ENCODE measurements around the gene KHK.
A peak's percentile ranks its signal among the peaks of the same experiment; 100 is the strongest.

Gene KHK

GRCh38 chr2:27086724-27087593 lies at the start of gene KHK:
Gene KHK, plus strand, starts transcription at chr2:27086772. Its CDS starts 488 bp downstream, at chr2:27087260.
- H2AFZ ChIP-seq (ENCODE audit: low read depth, low read length) = peak within 1 kb of the TSS; percentile 28
- H3K4me3 ChIP-seq (ENCODE audit: low read length) = peak within 1 kb of the TSS; percentile 82
- H3K9ac ChIP-seq (ENCODE audit: low read length) = peak within 1 kb of the TSS; percentile 70
- TF ChIP-seq EZH2phosphoT487 (IDR thresholded peaks at IDR 0.05; ENCODE audit: low read depth) = no peak
- TF ChIP-seq, protein P1, sequence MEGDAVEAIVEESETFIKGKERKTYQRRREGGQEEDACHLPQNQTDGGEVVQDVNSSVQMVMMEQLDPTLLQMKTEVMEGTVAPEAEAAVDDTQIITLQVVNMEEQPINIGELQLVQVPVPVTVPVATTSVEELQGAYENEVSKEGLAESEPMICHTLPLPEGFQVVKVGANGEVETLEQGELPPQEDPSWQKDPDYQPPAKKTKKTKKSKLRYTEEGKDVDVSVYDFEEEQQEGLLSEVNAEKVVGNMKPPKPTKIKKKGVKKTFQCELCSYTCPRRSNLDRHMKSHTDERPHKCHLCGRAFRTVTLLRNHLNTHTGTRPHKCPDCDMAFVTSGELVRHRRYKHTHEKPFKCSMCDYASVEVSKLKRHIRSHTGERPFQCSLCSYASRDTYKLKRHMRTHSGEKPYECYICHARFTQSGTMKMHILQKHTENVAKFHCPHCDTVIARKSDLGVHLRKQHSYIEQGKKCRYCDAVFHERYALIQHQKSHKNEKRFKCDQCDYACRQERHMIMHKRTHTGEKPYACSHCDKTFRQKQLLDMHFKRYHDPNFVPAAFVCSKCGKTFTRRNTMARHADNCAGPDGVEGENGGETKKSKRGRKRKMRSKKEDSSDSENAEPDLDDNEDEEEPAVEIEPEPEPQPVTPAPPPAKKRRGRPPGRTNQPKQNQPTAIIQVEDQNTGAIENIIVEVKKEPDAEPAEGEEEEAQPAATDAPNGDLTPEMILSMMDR (IDR thresholded peaks at IDR 0.05; ENCODE audit: low read depth, low read length) = no peak
- peak within 1 kb of the TSS; percentile 14; the same call in 1 of the 2 replicates for H3K27ac ChIP-seq (ENCODE audit: low read length)
- no peaks in the 10 kb centered on the region for H3K36me3 ChIP-seq (replicated peaks; ENCODE audit: low read depth, low read length)
- no peaks in the 10 kb centered on the region for H3K27me3 ChIP-seq (ENCODE audit: low read depth, low read length)
- no peaks in the 10 kb centered on the region for H4K20me1 ChIP-seq (ENCODE audit: insufficient read depth, low read length)
- H3K9me3 ChIP-seq (ENCODE audit: insufficient read depth, low read length) = no peaks in the 10 kb centered on the region
- peak within 1 kb of the TSS; percentile 96 for H3K4me2 ChIP-seq (ENCODE audit: low read length)
- no peaks in the 10 kb centered on the region for H3K79me2 ChIP-seq (ENCODE audit: low read length)
- peaks cover 8% of the 10 kb centered on the region for H3K4me1 ChIP-seq (ENCODE audit: low read length)

DNA sequence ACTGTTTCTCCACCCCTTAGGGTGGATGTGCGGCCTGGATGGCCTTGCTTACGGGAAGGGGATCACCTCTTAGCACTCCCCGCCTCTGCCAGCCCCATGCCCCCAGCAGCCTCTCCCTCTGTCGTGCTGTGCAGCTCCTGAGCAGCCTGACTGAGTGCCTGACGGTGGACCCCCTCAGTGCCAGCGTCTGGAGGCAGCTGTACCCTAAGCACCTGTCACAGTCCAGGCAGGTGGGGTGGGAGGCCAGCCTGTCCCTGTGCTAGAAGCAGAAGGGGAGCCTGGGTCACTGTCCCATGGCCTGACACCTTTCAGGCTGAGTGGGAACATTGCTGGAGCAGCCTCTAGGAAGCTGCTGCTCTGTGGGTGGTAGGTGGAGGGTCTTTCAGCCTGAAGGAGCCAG lies 48.6 kb upstream of the KHK start:
- Histone ChIP-seq H2AFZ (ENCODE audit: low read depth, low read length) (no peak overlapping the region), H3K36me3 (replicated peaks; ENCODE audit: low read depth, low read length) (peaks cover 80% of the 10 kb centered on the region), H3K4me2 (ENCODE audit: low read length) (no peak overlapping the region), H3K4me3 (ENCODE audit: low read length) (no peak overlapping the region), H3K27me3 (ENCODE audit: low read depth, low read length) (no peaks in the 10 kb centered on the region), H3K4me1 (ENCODE audit: low read length) (peaks cover 44% of the 10 kb centered on the region), H3K9me3 (ENCODE audit: insufficient read depth, low read length) (peaks cover 5% of the 10 kb centered on the region; the same call in 1 of the 2 replicates), H3K9ac (ENCODE audit: low read length) (no peak overlapping the region), H3K79me2 (ENCODE audit: low read length) (peaks cover 28% of the 10 kb centered on the region), H4K20me1 (ENCODE audit: insufficient read depth, low read length) (no peaks in the 10 kb centered on the region), H3K27ac (ENCODE audit: low read length) (no peak overlapping the region)
- TF ChIP-seq, protein P1 (IDR thresholded peaks at IDR 0.05; ENCODE audit: low read depth, low read length) = no peak
- no peak for TF ChIP-seq EZH2phosphoT487 (IDR thresholded peaks at IDR 0.05; ENCODE audit: low read depth)

GRCh38 chr2:27038631-27039339 lies 47.8 kb upstream of the KHK start:
- H3K4me2 ChIP-seq (ENCODE audit: low read length) = no peak overlapping the region
- H3K27ac ChIP-seq (ENCODE audit: low read length) = no peak overlapping the region
- peaks cover 20% of the 10 kb centered on the region for H3K79me2 ChIP-seq (ENCODE audit: low read length)
- H2AFZ ChIP-seq (ENCODE audit: low read depth, low read length) = no peak overlapping the region
- peaks cover 46% of the 10 kb centered on the region for H3K4me1 ChIP-seq (ENCODE audit: low read length)
- TF ChIP-seq EZH2phosphoT487 (IDR thresholded peaks at IDR 0.05; ENCODE audit: low read depth) = no peak
- TF ChIP-seq, protein P1 (IDR thresholded peaks at IDR 0.05; ENCODE audit: low read depth, low read length) = no peak
- H3K9ac ChIP-seq (ENCODE audit: low read length) = no peak overlapping the region
- H4K20me1 ChIP-seq (ENCODE audit: insufficient read depth, low read length) = no peaks in the 10 kb centered on the region
- no peaks in the 10 kb centered on the region for H3K27me3 ChIP-seq (ENCODE audit: low read depth, low read length)
- H3K9me3 ChIP-seq (ENCODE audit: insufficient read depth, low read length) = peaks cover 5% of the 10 kb centered on the region; the same call in 1 of the 2 replicates
- H3K4me3 ChIP-seq (ENCODE audit: low read length) = no peak overlapping the region
- peaks cover 88% of the 10 kb centered on the region for H3K36me3 ChIP-seq (replicated peaks; ENCODE audit: low read depth, low read length)

GRCh38 chr2:27039426-27039825 lies 47.1 kb upstream of the KHK start:
- H3K79me2 ChIP-seq (ENCODE audit: low read length) = peaks cover 14% of the 10 kb centered on the region
- H2AFZ ChIP-seq (ENCODE audit: low read depth, low read length) = no peak overlapping the region
- no peak overlapping the region for H3K4me2 ChIP-seq (ENCODE audit: low read length)
- no peaks in the 10 kb centered on the region for H4K20me1 ChIP-seq (ENCODE audit: insufficient read depth, low read length)
- H3K4me1 ChIP-seq (ENCODE audit: low read length) = peaks cover 41% of the 10 kb centered on the region
- no peak for TF ChIP-seq EZH2phosphoT487 (IDR thresholded peaks at IDR 0.05; ENCODE audit: low read depth)
- TF ChIP-seq, protein P1 (IDR thresholded peaks at IDR 0.05; ENCODE audit: low read depth, low read length) = no peak
- H3K9ac ChIP-seq (ENCODE audit: low read length) = no peak overlapping the region
- H3K27ac ChIP-seq (ENCODE audit: low read length) = no peak overlapping the region
- H3K9me3 ChIP-seq (ENCODE audit: insufficient read depth, low read length) = peaks cover 5% of the 10 kb centered on the region; the same call in 1 of the 2 replicates
- no peak overlapping the region for H3K4me3 ChIP-seq (ENCODE audit: low read length)
- peaks cover 84% of the 10 kb centered on the region for H3K36me3 ChIP-seq (replicated peaks; ENCODE audit: low read depth, low read length)
- H3K27me3 ChIP-seq (ENCODE audit: low read depth, low read length) = no peaks in the 10 kb centered on the region
